HG02678 (cell line): ENCODE data around the gene ZNF878.

Experiments
- ATAC-seq: cut with Tn5 transposase; IDR thresholded peaks from one replicate; pipeline ENCODE4 v1.9.1; 2021; ENCODE audit warnings: mild to moderate bottlenecking, moderate library complexity; ENCODE audit not compliant: unreplicated experiment

The ZNF878 gene

GRCh38 chr19:12035220-12036172, 17.3 kb downstream of the ZNF878 start, which contains the start of gene ZNF433:
ZNF433 (minus strand) TSS chr19:12035679; CDS start chr19:12035539, 140 bp downstream.
- peak; percentile 94 for ATAC-seq

GRCh38 chr19:12034620-12035019, 18.1 kb downstream of the ZNF878 start:
- ATAC-seq: no peak

GRCh38 chr19:12034198-12034597, 18.6 kb downstream of the ZNF878 start:
- no peak for ATAC-seq

GRCh38 chr19:12015753-12016116, 37.0 kb downstream of the ZNF878 start:
- no peak for ATAC-seq

GRCh38 chr19:12015015-12015752, 37.6 kb downstream of the ZNF878 start:
- no peak for ATAC-seq

GRCh38 chr19:12000152-12000981, 52.4 kb downstream of the ZNF878 start:
- ATAC-seq: no peak

- ATAC-seq: no peak
Measured at GRCh38 chr19:11995174-11995573, 57.6 kb downstream of the ZNF878 start.
